Spleen (tissue), 11 donors: ENCODE measurements around the gene NGEF. TPM values are rescaled to one million over a fixed set of nuclear protein-coding genes. Genes with fewer than 3 reads are reported as not detected.

ENCODE experiments used
- DNase-seq: peaks from one replicate; pipeline ENCODE4 v3.0.0-alpha.2; 2020
- H3K27ac ChIP-seq, 8 donors: fragments of 200-600 bp; sonication (generic) in 7 of 8; 1 replicate in 4 of 8; 2 replicates in 4 of 8; pipeline versions ENCODE4 v1.5.0 to v1.8.0; 2016 to 2021; ENCODE audit warnings: inconsistent platforms in 4 of 8, mild to moderate bottlenecking in 4 of 8, moderate library complexity in 1 of 8
- H3K27me3 ChIP-seq, 7 donors: fragments of 200-600 bp; sonication (generic) in 6 of 7; replicated peaks in 1 of 7; 1 replicate in 4 of 7; 2 replicates in 3 of 7; pipeline versions ENCODE4 v1.5.0 to v1.8.0; 2016 to 2021; ENCODE audit warnings: inconsistent platforms in 3 of 7, mild to moderate bottlenecking in 1 of 7
- H3K36me3 ChIP-seq, 6 donors: fragments of 200-600 bp; sonication (generic) in 5 of 6; 1 replicate in 4 of 6; 2 replicates in 2 of 6; pipeline versions ENCODE4 v1.5.0 to v1.8.0; 2016 to 2021; ENCODE audit warnings: inconsistent platforms in 2 of 6
- H3K4me1 ChIP-seq, 6 donors: fragments of 200-600 bp; sonication (generic) in 5 of 6; 1 replicate in 3 of 6; 2 replicates in 3 of 6; pipeline versions ENCODE4 v1.5.0 to v1.8.0; 2016 to 2021; ENCODE audit warnings: inconsistent platforms in 3 of 6
- H3K4me3 ChIP-seq, 8 donors: fragments of 200-600 bp; sonication (generic) in 7 of 8; 1 replicate in 4 of 8; 2 replicates in 4 of 8; pipeline versions ENCODE4 v1.5.0 to v1.8.0; 2016 to 2021; ENCODE audit warnings: inconsistent platforms in 4 of 8, mild to moderate bottlenecking in 4 of 8, moderate library complexity in 2 of 8
- H3K9me3 ChIP-seq, 8 donors: fragments of 200-600 bp; sonication (generic) in 7 of 8; 1 replicate in 4 of 8; 2 replicates in 4 of 8; pipeline versions ENCODE4 v1.5.0 to v1.8.0; 2016 to 2021; ENCODE audit warnings: inconsistent platforms in 4 of 8
- CTCF ChIP-seq, 11 experiments: fragments of 200-600 bp in 7 of 11; fragments of 450-650 bp in 4 of 11; sonication (generic) in 4 of 11; IDR thresholded peaks in 8 of 11; conservative IDR thresholded peaks in 3 of 11; 1 replicate in 7 of 11; 2 replicates in 4 of 11; pipeline versions ENCODE4 v1.4.0 to v1.8.0; 2016 to 2021; ENCODE audit warnings: antibody characterized with exemption in 11 of 11, inconsistent platforms in 4 of 11, mild to moderate bottlenecking in 1 of 11
- POLR2A ChIP-seq, 3 donors: fragments of 450-650 bp; IDR thresholded peaks; one replicate each; pipeline ENCODE4 v1.5.1; 2017; ENCODE audit warnings: antibody characterized with exemption in 3 of 3, mild to moderate bottlenecking in 1 of 3
- POLR2AphosphoS5 ChIP-seq, 3 donors: sonication (generic); formaldehyde crosslinking; IDR thresholded peaks; one replicate each; pipeline ENCODE4 v1.5.1; 2017; ENCODE audit warnings: antibody characterized with exemption in 3 of 3
- WGBS, 5 donors: extraction: QIAGEN DNeasy Blood & Tissue Kit in 3 of 5; methylation state at CpG; one replicate each; pipeline versions ENCODE4 v1.1.5 to v1.1.7; 2013 to 2018; 5-methylcytosine and 5-hydroxymethylcytosine counted together
- intact Hi-C: fragments of 100-400 bp; cut with DNase I; formaldehyde crosslinking; loops from one replicate; pipeline ENCODE4 v1.15.0; 2023; ENCODE audit warnings: low total_unique reads
- polyA plus RNA-seq, 3 donors: library from polyadenylated mRNA; stranded (reverse); fragments of 200-250 nt; gene quantifications; one replicate each; pipeline ENCODE4 v1.2.1, GENCODE V29; 2013
- total RNA-seq, 7 donors: library from RNA; depleted of rRNA in 3 of 7; stranded (reverse); fragments of >200 nt in 3 of 7; fragmentation: NEBNext Ultra II Directional in 4 of 7; extraction: Animal tissue kit (Norgen Biotek cat#: 25700) in 4 of 7; gene quantifications; one replicate each; pipeline versions ENCODE4 v1.1.0 to v1.2.1, GENCODE V29; 2016 to 2021
- donor health status: healthy with polysubstance abuse.
- donor health status: DM: no; HTN: no; CAD: no; lungs with moderate emphysema.
- donor health status: DM: no; HTN: no; CAD: no.
- donor health status: Bipolar disorder and iron deficiency.
- donor health status: healthy.
- donor health status: DM: no; HTN: no; CAD: no.
- donor health status: DM: yes; HTN: yes; CAD: no.

The NGEF gene
- total and polyA plus RNA-seq, 10 donors, result 0.23 to 0.79 (median 0.43) TPM; not detected in 5

DNA sequence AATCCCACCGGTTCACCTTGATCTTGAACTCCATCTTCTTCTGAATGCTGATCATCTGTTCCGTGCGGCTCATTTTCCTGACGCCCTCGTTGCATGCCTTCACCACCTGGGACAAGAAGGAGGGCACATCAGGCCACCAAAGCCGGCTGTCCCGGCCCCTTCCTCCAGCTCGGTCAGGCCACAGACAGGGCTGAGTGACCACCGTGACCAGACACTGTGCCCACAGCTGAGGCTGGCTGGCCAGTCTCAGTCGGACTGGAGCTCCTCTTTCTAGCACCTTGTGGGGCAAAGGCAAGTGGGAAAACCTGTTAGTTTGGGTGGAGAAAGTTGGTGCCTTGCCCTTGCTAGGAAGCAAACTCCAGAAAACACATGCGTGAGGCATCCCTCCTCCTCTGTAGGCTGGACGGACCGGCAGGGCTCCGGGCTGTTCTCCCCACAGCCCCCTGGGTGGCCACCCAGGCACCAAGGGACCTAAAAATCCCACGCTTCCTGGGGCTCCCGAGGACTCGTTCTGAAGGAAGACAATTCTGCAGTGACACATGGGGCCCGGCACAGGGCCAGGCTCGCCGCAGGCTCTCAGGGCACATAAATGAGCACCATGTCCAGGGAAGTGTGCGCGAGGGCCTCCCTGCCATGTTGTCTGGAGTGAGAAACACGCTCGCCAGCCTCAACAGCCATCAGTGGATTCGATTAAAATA is 127.6 kb downstream of the NGEF start:
- WGBS, 5 donors, result 86 to 94% (median 88%) methylated on average over 22 to 25 of the region's 25 CpGs
- DNase-seq, result peak; percentile 58
- Histone ChIP-seq H3K36me3 (no peaks in the 10 kb centered on the region), H3K27me3 (peaks cover 0 to 21% (median 0%) of the 10 kb centered on the region in 7 donors), H3K4me3 (no peak overlapping the region), H3K4me1 (no peaks in the 10 kb centered on the region), H3K27ac (no peak overlapping the region), H3K9me3 (no peaks in the 10 kb centered on the region)
- intact Hi-C loops, result no loop called here
- no peak for TF ChIP-seq POLR2AphosphoS5 (IDR thresholded peaks at IDR 0.05)
- no peak for TF ChIP-seq CTCF (IDR thresholded peaks at IDR 0.05 in 8 of 11, conservative IDR thresholded peaks at IDR 0.05 in 3 of 11)
- TF ChIP-seq POLR2A (IDR thresholded peaks at IDR 0.05), result no peak

DNA sequence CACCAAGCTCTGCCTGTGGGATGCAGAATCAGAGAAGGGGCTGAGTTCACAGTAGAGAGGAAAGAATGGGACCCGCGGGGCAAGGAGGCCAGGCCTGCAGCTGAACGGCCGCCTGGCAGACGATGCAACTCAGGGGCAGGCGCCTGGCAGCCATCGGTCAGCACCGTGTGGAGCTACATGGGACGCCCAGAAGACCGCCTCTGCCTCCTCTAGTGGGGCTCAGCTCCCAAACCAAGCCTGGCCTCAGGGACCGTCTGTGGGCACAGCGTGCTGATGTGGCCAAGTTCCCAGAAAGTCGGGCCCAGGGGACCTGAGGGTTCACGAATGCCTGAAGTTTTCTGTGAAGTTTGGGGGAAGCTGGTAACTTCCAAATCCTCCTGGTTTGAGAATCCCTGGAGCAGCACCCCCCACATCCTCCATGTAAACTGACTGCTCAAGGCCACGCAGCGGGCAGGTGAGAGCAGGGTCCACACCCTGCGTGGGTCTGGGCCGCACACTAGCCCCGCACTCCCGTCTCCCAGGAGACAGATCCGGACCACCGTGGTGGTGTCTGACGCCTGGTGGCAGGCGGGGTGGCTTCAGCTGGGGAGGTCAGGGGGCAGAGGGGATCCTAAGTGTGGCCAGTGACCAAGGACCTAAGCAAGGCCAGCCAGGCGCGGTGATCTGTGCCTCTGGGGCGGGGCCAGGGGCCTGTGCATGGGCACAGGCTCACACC is 128.3 kb downstream of the NGEF start:
- Histone ChIP-seq H3K9me3 (no peaks in the 10 kb centered on the region), H3K27me3 (peaks cover 0 to 17% (median 0%) of the 10 kb centered on the region in 7 donors), H3K4me3 (no peak overlapping the region), H3K36me3 (no peaks in the 10 kb centered on the region), H3K4me1 (no peaks in the 10 kb centered on the region), H3K27ac (no peak overlapping the region)
- intact Hi-C loops, result no loop called here
- DNase-seq, result peak; percentile 71
- no peak for TF ChIP-seq POLR2A (IDR thresholded peaks at IDR 0.05)
- TF ChIP-seq POLR2AphosphoS5 (IDR thresholded peaks at IDR 0.05), result no peak
- no peak for TF ChIP-seq CTCF (IDR thresholded peaks at IDR 0.05 in 8 of 11, conservative IDR thresholded peaks at IDR 0.05 in 3 of 11)
- 84 to 92% (median 90%) methylated on average over 21 to 27 of the region's 27 CpGs for WGBS, 5 donors

- 80 to 92% (median 85%) methylated on average over 11 of the region's 11 CpGs for WGBS, 5 donors
- H3K27me3 ChIP-seq, result peaks cover 0 to 17% (median 0%) of the 10 kb centered on the region in 7 donors
- no peaks in the 10 kb centered on the region for H3K36me3 ChIP-seq
- H3K4me1 ChIP-seq, result no peaks in the 10 kb centered on the region
- no peaks in the 10 kb centered on the region for H3K9me3 ChIP-seq
- DNase-seq, result peak; percentile 63
- no peak for TF ChIP-seq CTCF (IDR thresholded peaks at IDR 0.05 in 8 of 11, conservative IDR thresholded peaks at IDR 0.05 in 3 of 11)
- no peak for TF ChIP-seq POLR2A (IDR thresholded peaks at IDR 0.05)
- TF ChIP-seq POLR2AphosphoS5 (IDR thresholded peaks at IDR 0.05), result no peak
- intact Hi-C loops, result no loop called here
- no peak overlapping the region for H3K4me3 ChIP-seq
- H3K27ac ChIP-seq, result no peak overlapping the region
Observed at GRCh38 chr2:232884001-232884421, 129.0 kb downstream of the NGEF start.

DNA sequence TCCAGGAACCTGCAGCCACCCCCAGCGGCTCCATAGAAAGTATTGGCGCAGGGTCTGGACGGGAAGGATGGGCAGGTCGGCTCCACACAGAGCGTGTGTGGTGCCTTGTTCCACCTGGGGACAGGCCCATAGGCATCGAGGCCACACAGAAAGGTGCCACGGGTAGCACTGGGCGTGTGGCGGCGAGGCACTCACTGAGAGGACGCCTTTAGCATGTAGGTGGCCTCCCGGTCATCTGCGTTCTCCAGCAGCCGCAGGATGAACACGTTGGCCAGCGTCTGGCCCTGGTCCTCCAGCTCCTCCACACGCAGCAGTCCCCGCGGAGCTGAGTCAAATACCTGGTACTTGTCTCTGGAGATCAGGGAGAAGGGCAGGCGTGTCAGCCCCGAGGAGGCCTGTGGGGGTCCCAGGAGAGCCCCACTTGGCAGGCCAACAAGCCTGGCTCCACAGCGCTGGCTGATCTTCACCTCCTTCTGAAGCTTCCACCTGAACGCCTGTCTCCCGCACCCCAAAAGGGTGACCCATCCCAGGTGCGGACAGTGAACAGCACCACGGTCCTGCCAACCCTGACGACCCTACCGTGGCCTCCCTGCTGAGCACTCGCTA is 129.8 kb downstream of the NGEF start:
- intact Hi-C loops, result no loop called here
- H3K27me3 ChIP-seq, result peaks cover 0 to 17% (median 0%) of the 10 kb centered on the region in 7 donors
- no peak for TF ChIP-seq POLR2A (IDR thresholded peaks at IDR 0.05)
- no peak for TF ChIP-seq POLR2AphosphoS5 (IDR thresholded peaks at IDR 0.05)
- no peak for TF ChIP-seq CTCF (IDR thresholded peaks at IDR 0.05 in 8 of 11, conservative IDR thresholded peaks at IDR 0.05 in 3 of 11)
- DNase-seq, result peak; percentile 68
- no peaks in the 10 kb centered on the region for H3K4me1 ChIP-seq
- WGBS, 5 donors, result 83 to 95% (median 94%) methylated on average over 15 to 29 of the region's 29 CpGs
- H3K9me3 ChIP-seq, result no peaks in the 10 kb centered on the region
- H3K4me3 ChIP-seq, result no peak overlapping the region
- H3K36me3 ChIP-seq, result no peaks in the 10 kb centered on the region
- no peak overlapping the region for H3K27ac ChIP-seq
